Fibroblast of skin of back (primary cell): ENCODE measurements around the gene GALNT13.
"Not testable (repeated sequence)": the region's sequence is repeated elsewhere in the genome, so short reads cannot be mapped to it uniquely, and the experiment has no call there.

Experiments
- DNase-seq: peaks from one replicate; pipeline ENCODE4 v3.0.0-alpha.2; 2013

GALNT13 gene

DNA sequence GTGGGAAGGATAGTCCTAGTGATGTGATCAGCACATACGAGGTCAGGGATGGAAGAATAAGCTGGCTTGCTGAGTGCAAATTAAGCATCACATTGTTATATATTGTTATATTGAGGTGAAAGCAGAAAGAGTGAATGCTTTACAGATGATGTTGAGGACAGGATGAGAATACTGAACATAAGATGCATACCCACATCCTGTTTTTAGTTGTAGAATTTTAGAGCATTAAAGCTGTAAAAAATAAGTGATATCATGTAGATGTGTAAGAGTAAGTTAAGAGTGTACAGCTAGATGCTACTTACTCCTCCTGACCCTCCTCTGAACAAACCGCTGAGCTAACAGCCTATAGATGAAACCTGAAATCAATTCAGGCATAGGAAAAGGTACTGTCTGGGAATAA is 555.7 kb downstream of the GALNT13 start:
- no peak for DNase-seq

DNA sequence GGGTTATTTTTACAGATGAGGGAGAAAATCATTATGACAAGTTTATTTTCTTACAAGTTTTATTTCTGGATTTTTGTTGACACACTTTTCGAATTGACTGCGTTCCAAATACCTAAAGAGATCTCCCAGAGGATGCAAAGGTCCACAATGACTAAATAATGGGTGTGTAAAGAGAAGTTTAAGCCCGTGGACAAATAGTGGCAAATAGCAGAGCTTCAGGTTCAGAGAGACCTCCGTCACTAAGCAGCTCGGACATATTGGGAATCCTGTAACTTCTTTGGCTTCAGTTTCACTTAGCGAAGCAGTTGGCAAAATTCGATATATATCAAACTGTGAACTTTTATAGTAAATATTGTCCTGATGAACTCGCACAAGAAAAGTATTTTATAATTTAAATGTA is 556.3 kb downstream of the GALNT13 start:
- DNase-seq, result no peak

- DNase-seq, result no peak
These were observed 561.3 kb downstream of the GALNT13 start for GRCh38 chr2:154433010-154433409.

DNA sequence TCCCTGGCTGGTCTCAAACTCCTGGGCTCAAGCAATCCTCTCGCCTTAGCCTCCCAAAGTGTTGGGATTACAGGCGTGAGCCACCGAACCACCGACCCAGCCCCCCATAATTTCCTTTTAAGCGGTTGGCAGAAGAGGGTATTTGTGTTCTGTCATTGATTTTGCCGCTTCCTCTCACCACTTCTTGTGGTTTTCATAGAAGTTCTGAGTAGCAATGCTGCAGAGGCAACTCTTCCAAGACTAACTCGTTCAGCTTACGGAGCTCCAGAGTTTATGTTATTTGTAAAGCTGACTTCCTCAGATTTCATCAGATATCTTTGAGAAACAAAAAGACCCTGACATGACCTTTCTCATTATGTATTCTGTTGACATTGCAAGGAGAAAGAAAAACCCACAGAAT is 565.4 kb downstream of the GALNT13 start:
- DNase-seq, result no peak

GRCh38 chr2:154439156-154439555 is 567.4 kb downstream of the GALNT13 start:
- no peak for DNase-seq

DNA sequence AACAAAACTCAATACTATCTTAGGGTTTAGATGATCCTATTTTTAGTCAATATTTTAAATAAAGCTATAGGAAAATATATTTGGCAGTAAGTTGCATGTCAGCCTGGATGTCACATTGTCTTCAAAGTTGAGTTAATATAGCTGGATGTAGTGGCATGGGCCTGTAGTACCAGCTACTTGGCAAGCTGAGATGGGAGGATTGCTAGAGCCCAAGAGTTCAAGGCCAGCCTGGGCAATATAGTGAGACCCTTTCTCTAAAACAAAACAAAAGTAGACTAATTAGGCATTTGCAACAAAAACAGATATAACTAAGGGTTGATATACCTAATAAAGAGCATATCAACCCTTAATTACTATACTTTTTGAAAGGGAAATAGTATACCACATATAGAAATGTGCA is 572.2 kb downstream of the GALNT13 start:
- no peak for DNase-seq

DNA sequence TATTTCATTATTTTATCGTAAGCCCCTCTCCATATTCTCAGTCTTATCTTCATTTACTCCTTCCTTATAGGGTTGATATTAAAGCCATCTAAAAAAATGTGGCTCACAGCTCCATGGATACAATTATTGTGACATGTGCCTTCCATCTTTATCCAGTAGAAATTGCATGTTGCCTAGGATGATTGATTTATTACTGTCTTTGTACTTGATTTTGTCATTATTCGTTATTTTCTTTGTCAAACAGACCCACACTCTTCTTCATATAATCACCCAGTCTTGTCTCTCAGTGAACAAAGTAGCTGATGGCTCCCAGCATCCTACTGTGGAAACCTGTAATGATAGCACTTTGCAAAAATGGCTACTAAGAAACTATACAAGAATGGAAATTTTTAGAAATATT is 574.6 kb downstream of the GALNT13 start:
- no peak for DNase-seq

- no peak for DNase-seq
These were observed 576.2 kb downstream of the GALNT13 start for GRCh38 chr2:154447727-154448418.

DNA sequence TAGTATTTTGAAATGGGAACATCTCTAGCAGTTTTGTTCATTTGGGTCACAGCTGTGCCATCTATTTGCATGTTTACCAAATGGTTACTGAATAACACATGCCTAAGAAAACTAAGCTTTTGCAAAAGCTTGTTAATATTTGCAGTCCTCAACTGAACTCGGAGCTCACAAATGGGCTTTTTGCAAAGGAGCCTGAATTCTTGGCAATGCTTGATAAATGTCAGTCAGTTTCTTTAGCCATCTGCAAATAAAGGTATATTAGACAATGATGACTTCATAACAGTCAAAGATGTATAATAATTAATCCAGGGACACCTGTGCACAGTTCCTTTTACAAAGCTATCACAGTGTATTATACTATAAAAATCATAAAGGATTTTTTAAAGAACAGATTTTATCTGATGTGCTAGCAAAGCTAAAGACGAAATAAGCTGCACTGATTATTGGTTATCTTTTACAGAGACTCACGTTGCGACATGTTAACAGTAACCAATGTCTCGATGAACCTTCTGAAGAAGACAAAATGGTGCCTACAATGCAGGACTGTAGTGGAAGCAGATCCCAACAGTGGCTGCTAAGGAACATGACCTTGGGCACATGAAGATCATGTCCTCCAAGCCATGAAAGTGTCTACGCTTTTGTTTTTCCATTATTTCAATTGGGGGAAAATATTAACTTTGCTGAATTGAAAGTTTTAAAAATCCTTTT is 578.4 kb downstream of the GALNT13 start:
- no peak for DNase-seq

GRCh38 chr2:154452471-154452870 is 580.7 kb downstream of the GALNT13 start:
- no peak for DNase-seq

DNA sequence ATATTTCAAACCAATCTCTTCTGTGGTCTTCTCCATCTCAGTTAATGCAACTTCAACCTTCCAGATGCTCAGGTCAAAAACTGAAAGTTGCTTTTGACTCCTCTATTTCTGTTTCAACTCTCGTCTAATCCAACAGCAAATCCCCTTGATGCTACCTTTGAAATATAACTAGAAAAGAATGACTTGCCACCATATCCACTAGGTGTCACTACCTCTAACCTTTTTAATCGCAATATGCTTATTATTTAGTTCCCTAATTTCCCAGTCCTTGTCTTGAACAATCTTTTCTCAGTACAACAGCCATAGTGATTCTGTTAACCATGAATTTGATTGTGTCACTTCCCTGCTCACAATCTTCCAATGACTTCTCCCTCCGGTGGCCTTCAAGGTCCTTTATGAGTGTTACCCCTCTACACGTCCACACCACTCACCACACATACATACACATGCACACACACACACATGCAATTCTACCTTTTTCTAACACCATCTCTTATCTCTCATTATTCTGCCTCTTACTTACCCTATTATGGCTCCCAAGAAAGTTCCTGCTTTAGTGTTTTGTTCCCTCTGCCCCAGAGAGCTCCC is 581.3 kb downstream of the GALNT13 start:
- peak; percentile 15 for DNase-seq

- peak; percentile 59 for DNase-seq
These were observed 583.4 kb downstream of the GALNT13 start for GRCh38 chr2:154455166-154455565.

DNA sequence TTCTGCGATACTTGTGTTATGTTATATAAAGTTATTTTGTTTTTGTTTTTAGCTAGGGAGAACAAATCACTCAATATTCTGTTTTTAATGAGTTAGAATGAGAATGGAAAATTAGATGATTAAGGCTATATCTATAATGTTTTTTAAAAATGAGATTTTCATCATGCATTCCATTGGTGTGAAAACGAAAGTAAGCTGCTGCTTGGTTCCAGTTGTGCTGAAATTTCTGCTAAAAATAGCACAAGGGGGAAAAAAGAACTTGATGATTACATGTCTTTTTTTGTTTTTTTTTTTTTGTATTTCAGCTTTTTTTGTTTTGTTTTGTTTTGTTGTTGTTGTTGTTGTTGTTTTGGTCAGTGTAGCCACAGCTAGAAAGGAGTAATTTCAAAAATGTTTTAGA is 584.1 kb downstream of the GALNT13 start:
- peak; percentile 27 for DNase-seq

GRCh38 chr2:154457286-154457685 is 585.6 kb downstream of the GALNT13 start:
- no peak for DNase-seq

DNA sequence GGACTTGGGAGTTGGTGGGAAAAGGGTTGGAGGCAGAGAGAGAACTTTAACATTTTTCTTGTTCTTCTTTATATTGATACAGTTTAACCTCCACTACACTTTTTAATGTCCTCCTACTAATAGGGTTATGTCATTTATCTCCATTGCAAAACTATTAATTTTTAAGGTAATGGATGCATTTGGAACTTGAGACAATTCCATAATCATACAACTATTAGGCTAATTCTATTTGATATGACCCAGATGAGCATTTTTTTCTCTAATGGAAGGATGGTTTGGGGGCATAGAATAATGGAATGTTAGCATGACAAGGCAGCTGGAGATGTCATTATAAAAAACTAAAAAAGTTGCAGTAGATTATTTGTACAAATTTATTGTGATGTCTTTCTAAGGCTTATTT is 587.6 kb downstream of the GALNT13 start:
- no peak for DNase-seq

DNA sequence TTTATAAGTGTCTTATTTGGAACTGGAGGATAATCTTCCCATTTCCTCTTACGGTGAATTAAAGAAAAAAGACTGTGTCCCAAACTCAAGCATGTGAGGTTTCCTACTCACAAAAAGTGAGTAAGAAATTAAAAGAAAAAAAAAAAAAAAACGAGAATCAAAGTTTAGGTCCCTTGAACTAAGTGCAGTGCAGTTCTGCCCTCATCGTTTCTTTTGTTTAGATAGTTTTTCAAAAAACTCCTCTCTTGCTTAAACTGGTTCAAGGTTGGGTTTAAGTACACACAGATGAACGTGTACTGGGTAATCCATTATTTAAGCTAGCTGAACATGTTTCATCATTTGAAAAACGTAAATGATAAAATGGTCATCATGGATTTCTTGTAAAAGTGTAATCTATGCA is 590.9 kb downstream of the GALNT13 start:
- no peak for DNase-seq

DNA sequence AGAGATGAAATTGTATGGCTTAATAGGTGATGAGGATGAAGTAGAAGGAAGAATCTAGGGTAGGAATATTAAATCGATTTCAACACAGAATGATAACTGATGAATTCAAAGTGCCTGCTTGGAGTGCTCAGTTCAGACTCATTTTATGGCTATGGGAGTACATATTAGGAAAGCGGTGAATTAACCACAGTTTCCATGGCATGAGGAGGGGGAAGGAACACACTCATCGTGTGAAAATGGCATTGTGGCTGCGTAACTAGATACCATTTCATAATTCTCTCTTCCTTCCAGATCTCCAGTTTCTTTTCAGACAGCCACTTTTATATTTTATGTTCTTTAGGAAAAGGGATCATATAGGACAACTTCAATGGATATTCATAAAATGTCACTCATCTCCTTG is 594.5 kb downstream of the GALNT13 start:
- no peak for DNase-seq

- DNase-seq, result no peak
These were observed 598.7 kb downstream of the GALNT13 start for GRCh38 chr2:154470376-154470775.

DNA sequence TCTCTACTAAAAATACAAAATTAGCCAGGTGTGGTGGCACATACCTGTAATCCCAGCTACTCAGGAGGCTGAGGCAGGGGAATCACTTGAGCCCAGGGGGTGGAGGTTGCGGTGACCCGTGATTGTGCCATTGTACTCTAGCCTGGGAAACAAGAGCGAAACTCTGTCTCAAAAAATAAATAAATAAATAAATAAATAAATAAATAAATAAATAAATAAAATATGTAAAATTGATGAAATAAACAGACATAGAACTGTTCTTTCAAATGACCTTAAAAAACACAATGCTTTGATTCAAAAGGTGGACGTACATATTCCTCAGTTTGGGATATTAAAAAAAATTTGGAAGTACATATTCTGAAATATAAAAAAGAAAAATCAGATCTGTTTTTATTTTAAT is 599.8 kb downstream of the GALNT13 start:
- DNase-seq, result not testable (repeated sequence)

DNA sequence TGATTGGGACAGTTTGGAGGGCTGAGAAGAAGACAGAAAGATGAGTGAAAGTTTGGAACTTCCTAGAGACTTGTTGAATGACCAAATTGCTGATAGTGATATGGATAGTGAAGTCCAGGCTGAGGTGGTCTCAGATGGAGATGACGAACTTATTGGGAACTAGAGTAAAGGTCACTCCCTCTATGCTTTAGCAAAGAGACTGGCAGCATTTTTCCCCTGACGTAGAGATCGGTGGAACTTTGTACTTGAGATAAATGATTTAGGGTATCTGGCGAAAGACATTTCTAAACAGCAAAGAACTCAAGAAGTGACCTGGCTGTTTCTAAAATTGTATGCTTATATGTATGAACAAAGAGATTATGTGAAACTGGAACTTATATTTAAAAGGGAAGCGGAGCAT is 605.6 kb downstream of the GALNT13 start:
- DNase-seq, result no peak

DNA sequence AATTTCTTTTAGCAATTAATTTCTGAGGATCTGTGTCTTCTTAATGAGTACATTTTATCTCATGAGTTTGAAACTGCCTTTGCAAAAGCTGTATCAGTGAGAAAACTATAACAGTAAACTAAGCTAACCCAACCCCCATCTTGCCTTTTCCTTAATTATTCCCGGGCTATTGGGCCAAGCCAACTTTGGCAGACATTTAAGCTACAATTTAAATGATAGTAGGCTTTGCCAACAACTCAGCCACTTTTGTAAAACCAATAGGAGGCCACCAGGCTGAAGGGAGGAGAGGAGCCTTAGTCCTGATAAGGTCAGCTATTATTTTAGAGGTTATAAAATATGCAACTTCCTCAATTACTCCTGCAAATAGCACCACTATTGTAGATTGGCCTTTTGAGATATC is 608.8 kb downstream of the GALNT13 start:
- no peak for DNase-seq

- DNase-seq, result no peak
These were observed 609.6 kb downstream of the GALNT13 start for GRCh38 chr2:154481336-154481735.

- DNase-seq, result no peak
These were observed 612.8 kb downstream of the GALNT13 start for GRCh38 chr2:154484338-154485099.
